ENCODE results near the gene CCDC127. TPM values are rescaled to one million over a fixed set of nuclear protein-coding genes. Genes with fewer than 3 reads are reported as not detected.
"Not testable (repeated sequence)": the region's sequence is repeated elsewhere in the genome, so short reads cannot be mapped to it uniquely, and the experiment has no call there.

CCDC127 gene
- total RNA-seq, 2 experiments from 2014 or later = 1.9 to 2.8 TPM

GRCh38 chr5:252546-252945, 34.6 kb upstream of the CCDC127 start:
- POLR2A ChIA-PET = no interaction called here
- H3K4me3 Mint-ChIP-seq = peak overlapping the region; percentile 30
- H3K4me1 Mint-ChIP-seq (ENCODE audit: low read depth) = peaks cover 9% of the 10 kb centered on the region
- Histone ChIP-seq H3K4me1 (ENCODE audit: insufficient read depth, low read length) (peaks cover 18% of the 10 kb centered on the region), H3K36me3 (ENCODE audit: insufficient read depth, low read length) (peaks cover 51% of the 10 kb centered on the region), H3K27me3 (ENCODE audit: control insufficient read depth in 1 of 2, insufficient read depth in 2 of 2, low read length in 2 of 2) (no peaks in the 10 kb centered on the region), H3K4me3 (ENCODE audit: low read length) (peak overlapping the region; percentile 10), H3K9me3 (ENCODE audit: control insufficient read depth in 1 of 2, insufficient read depth in 1 of 2, low read length in 2 of 2) (no peaks in the 10 kb centered on the region), H3K27ac (ENCODE audit: low read depth in 1 of 2, low read length in 2 of 2) (peak overlapping the region in 1 of 2 donors; percentile 72)
- peak overlapping the region; percentile 45 for H3K27ac Mint-ChIP-seq
- no peak for TF ChIP-seq CTCF (IDR thresholded peaks at IDR 0.05)
- peak in 1 of 14 experiments; percentile 22 for DNase-seq
- H3K36me3 Mint-ChIP-seq (ENCODE audit: low read depth) = peaks cover 66% of the 10 kb centered on the region
- intact Hi-C loops (cut with DNase I, micrococcal nuclease) = no loop called here
- no peaks in the 10 kb centered on the region for H3K27me3 Mint-ChIP-seq
- no peaks in the 10 kb centered on the region for H3K9me3 Mint-ChIP-seq
- CTCF ChIA-PET = no interaction called here
- ATAC-seq (ENCODE audit: poor library complexity) = no peak

GRCh38 chr5:251975-252374, 34.0 kb upstream of the CCDC127 start:
- H3K27me3 ChIP-seq (ENCODE audit: control insufficient read depth in 1 of 2, insufficient read depth in 2 of 2, low read length in 2 of 2); H3K9me3 ChIP-seq (ENCODE audit: control insufficient read depth in 1 of 2, insufficient read depth in 1 of 2, low read length in 2 of 2); H3K27me3 Mint-ChIP-seq; H3K27ac Mint-ChIP-seq; H3K9me3 Mint-ChIP-seq; H3K4me3 ChIP-seq (ENCODE audit: low read length); DNase-seq; intact Hi-C loops (cut with DNase I, micrococcal nuclease); ATAC-seq (ENCODE audit: poor library complexity); H3K4me1 Mint-ChIP-seq (ENCODE audit: low read depth); POLR2A ChIA-PET; H3K4me3 Mint-ChIP-seq; CTCF ChIA-PET: not testable (repeated sequence)
- peaks cover 18% of the 10 kb centered on the region for H3K4me1 ChIP-seq (ENCODE audit: insufficient read depth, low read length)
- peaks cover 66% of the 10 kb centered on the region for H3K36me3 Mint-ChIP-seq (ENCODE audit: low read depth)
- peak overlapping the region in 1 of 2 donors; percentile 52 for H3K27ac ChIP-seq (ENCODE audit: low read depth in 1 of 2, low read length in 2 of 2)
- peaks cover 49% of the 10 kb centered on the region for H3K36me3 ChIP-seq (ENCODE audit: insufficient read depth, low read length)

- CTCF ChIA-PET; H3K4me1 Mint-ChIP-seq (ENCODE audit: low read depth); H3K9me3 ChIP-seq (ENCODE audit: control insufficient read depth in 1 of 2, insufficient read depth in 1 of 2, low read length in 2 of 2); H3K9me3 Mint-ChIP-seq; H3K4me3 Mint-ChIP-seq; H3K27me3 ChIP-seq (ENCODE audit: control insufficient read depth in 1 of 2, insufficient read depth in 2 of 2, low read length in 2 of 2); POLR2A ChIA-PET; H3K27ac ChIP-seq (ENCODE audit: low read depth in 1 of 2, low read length in 2 of 2); H3K27me3 Mint-ChIP-seq; DNase-seq; ATAC-seq (ENCODE audit: poor library complexity); H3K27ac Mint-ChIP-seq; H3K4me3 ChIP-seq (ENCODE audit: low read length); intact Hi-C loops (cut with DNase I, micrococcal nuclease): not testable (repeated sequence)
- peaks cover 64% of the 10 kb centered on the region for H3K36me3 Mint-ChIP-seq (ENCODE audit: low read depth)
- Histone ChIP-seq H3K36me3 (ENCODE audit: insufficient read depth, low read length) (peaks cover 46% of the 10 kb centered on the region), H3K4me1 (ENCODE audit: insufficient read depth, low read length) (peaks cover 18% of the 10 kb centered on the region)
Measured at GRCh38 chr5:251538-251937, 33.6 kb upstream of the CCDC127 start.

- POLR2A ChIA-PET, H3K27ac Mint-ChIP-seq: not testable (repeated sequence)
Measured at GRCh38 chr5:251016-251415, 33.1 kb upstream of the CCDC127 start.

GRCh38 chr5:250396-250795, 32.4 kb upstream of the CCDC127 start:
- CTCF ChIA-PET, POLR2A ChIA-PET: not testable (repeated sequence)
- peaks cover 40% of the 10 kb centered on the region for H3K36me3 ChIP-seq (ENCODE audit: insufficient read depth, low read length)

More at GRCh38 chr5:251016-251415, 33.1 kb upstream of the CCDC127 start:
- H3K27me3 ChIP-seq (ENCODE audit: control insufficient read depth in 1 of 2, insufficient read depth in 2 of 2, low read length in 2 of 2); H3K4me1 Mint-ChIP-seq (ENCODE audit: low read depth); intact Hi-C loops (cut with DNase I, micrococcal nuclease); H3K9me3 ChIP-seq (ENCODE audit: control insufficient read depth in 1 of 2, insufficient read depth in 1 of 2, low read length in 2 of 2); H3K4me3 ChIP-seq (ENCODE audit: low read length); H3K27ac ChIP-seq (ENCODE audit: low read depth in 1 of 2, low read length in 2 of 2); CTCF ChIA-PET; H3K9me3 Mint-ChIP-seq; H3K27me3 Mint-ChIP-seq; DNase-seq; H3K4me3 Mint-ChIP-seq: not testable (repeated sequence)
- H3K36me3 Mint-ChIP-seq (ENCODE audit: low read depth) = peaks cover 64% of the 10 kb centered on the region
- H3K36me3 ChIP-seq (ENCODE audit: insufficient read depth, low read length) = peaks cover 41% of the 10 kb centered on the region
- ATAC-seq (ENCODE audit: poor library complexity) = peak; percentile 11
- H3K4me1 ChIP-seq (ENCODE audit: insufficient read depth, low read length) = peaks cover 18% of the 10 kb centered on the region

GRCh38 chr5:245717-246116, 27.8 kb upstream of the CCDC127 start:
- H3K27me3 Mint-ChIP-seq; H3K27ac Mint-ChIP-seq; H3K4me3 ChIP-seq (ENCODE audit: low read length); H3K27me3 ChIP-seq (ENCODE audit: control insufficient read depth in 1 of 2, insufficient read depth in 2 of 2, low read length in 2 of 2); intact Hi-C loops (cut with DNase I, micrococcal nuclease); H3K9me3 Mint-ChIP-seq; H3K27ac ChIP-seq (ENCODE audit: low read depth in 1 of 2, low read length in 2 of 2); H3K4me1 ChIP-seq (ENCODE audit: insufficient read depth, low read length); DNase-seq; H3K9me3 ChIP-seq (ENCODE audit: control insufficient read depth in 1 of 2, insufficient read depth in 1 of 2, low read length in 2 of 2); H3K4me3 Mint-ChIP-seq; CTCF ChIA-PET; ATAC-seq (ENCODE audit: poor library complexity); POLR2A ChIA-PET: not testable (repeated sequence)
- Mint-ChIP-seq H3K36me3 (ENCODE audit: low read depth) (peaks cover 89% of the 10 kb centered on the region), H3K4me1 (ENCODE audit: low read depth) (peaks cover 18% of the 10 kb centered on the region)
- H3K36me3 ChIP-seq (ENCODE audit: insufficient read depth, low read length) = peaks cover 50% of the 10 kb centered on the region

More at GRCh38 chr5:250396-250795, 32.4 kb upstream of the CCDC127 start:
- H3K27ac ChIP-seq (ENCODE audit: low read depth in 1 of 2, low read length in 2 of 2); H3K4me1 Mint-ChIP-seq (ENCODE audit: low read depth); H3K4me3 Mint-ChIP-seq; H3K9me3 ChIP-seq (ENCODE audit: control insufficient read depth in 1 of 2, insufficient read depth in 1 of 2, low read length in 2 of 2); H3K9me3 Mint-ChIP-seq; DNase-seq; H3K4me3 ChIP-seq (ENCODE audit: low read length); intact Hi-C loops (cut with DNase I, micrococcal nuclease); H3K27me3 ChIP-seq (ENCODE audit: control insufficient read depth in 1 of 2, insufficient read depth in 2 of 2, low read length in 2 of 2); H3K27me3 Mint-ChIP-seq; H3K27ac Mint-ChIP-seq: not testable (repeated sequence)
- H3K4me1 ChIP-seq (ENCODE audit: insufficient read depth, low read length) = peaks cover 18% of the 10 kb centered on the region
- ATAC-seq (ENCODE audit: poor library complexity) = peak; percentile 21
- H3K36me3 Mint-ChIP-seq (ENCODE audit: low read depth) = peaks cover 64% of the 10 kb centered on the region
